GM23338 (cell line): ENCODE data around the gene PPP1R3D. TPM values are rescaled to one million over a fixed set of nuclear protein-coding genes. Genes with fewer than 3 reads are reported as not detected.

Experiments used
- ATAC-seq: fragments of 200-7000 bp; cut with Tn5 transposase; 3 replicates; pipeline ENCODE4 v1.9.1; 2020
- DNase-seq: peaks from one replicate; pipeline ENCODE4 v3.0.0-alpha.2; 2015; ENCODE audit warnings: low spot score
- H2AFZ ChIP-seq: fragments of 200-600 bp; sonication (generic); 2 replicates; pipeline ENCODE4 v1.8.0; 2016; ENCODE audit warnings: antibody characterized with exemption, mild to moderate bottlenecking, moderate library complexity
- H3F3A ChIP-seq: fragments of 200-600 bp; sonication (generic); replicated peaks from 2 replicates; pipeline ENCODE4 v1.8.0; 2017; ENCODE audit warnings: antibody characterized with exemption, mixed run types, low read depth
- H3K27ac ChIP-seq: fragments of 200-600 bp; sonication (generic); 2 replicates; pipeline ENCODE4 v1.6.1; 2016; ENCODE audit warnings: low read depth
- H3K27me3 ChIP-seq: fragments of 200-600 bp; sonication (generic); 2 replicates; pipeline ENCODE4 v1.8.0; 2016; ENCODE audit warnings: mild to moderate bottlenecking, mixed run types, moderate library complexity; ENCODE audit not compliant: insufficient read depth
- H3K36me3 ChIP-seq: fragments of 200-600 bp; sonication (generic); 2 replicates; pipeline ENCODE4 v1.8.0; 2016; ENCODE audit warnings: mild to moderate bottlenecking; ENCODE audit not compliant: insufficient read depth
- H3K4me1 ChIP-seq: fragments of 200-600 bp; sonication (generic); 2 replicates; pipeline ENCODE4 v1.8.0; 2016; ENCODE audit warnings: mild to moderate bottlenecking, moderate library complexity; ENCODE audit not compliant: insufficient read depth
- H3K4me2 ChIP-seq: fragments of 200-600 bp; sonication (generic); 2 replicates; pipeline ENCODE4 v1.7.1; 2017; ENCODE audit warnings: mixed run types
- H3K4me3 ChIP-seq: fragments of 200-600 bp; sonication (generic); 2 replicates; pipeline ENCODE4 v1.6.1; 2016; ENCODE audit warnings: mixed run types
- H3K79me2 ChIP-seq: fragments of 200-600 bp; sonication (generic); replicated peaks from 2 replicates; pipeline ENCODE4 v1.8.0; 2017; ENCODE audit warnings: mild to moderate bottlenecking; ENCODE audit not compliant: insufficient read depth
- H3K9me2 ChIP-seq: fragments of 200-600 bp; sonication (generic); 2 replicates; pipeline ENCODE4 v1.8.0; 2017; ENCODE audit not compliant: insufficient read depth
- H4K20me1 ChIP-seq: fragments of 200-600 bp; sonication (generic); replicated peaks from 2 replicates; pipeline ENCODE4 v1.8.0; 2017; ENCODE audit warnings: mild to moderate bottlenecking; ENCODE audit not compliant: insufficient read depth
- H3K27ac Mint-ChIP-seq: 2 replicates; pipeline ENCODE4 v1.8.0; 2020; ENCODE audit warnings: inconsistent platforms, mild to moderate bottlenecking, moderate library complexity, mixed read lengths
- H3K27me3 Mint-ChIP-seq: 3 replicates; pipeline ENCODE4 v1.8.0; 2022; ENCODE audit warnings: low read depth, mild to moderate bottlenecking, moderate library complexity, mixed read lengths, inconsistent platforms; ENCODE audit not compliant: insufficient read depth, poor library complexity
- H3K36me3 Mint-ChIP-seq: 3 replicates; pipeline ENCODE4 v1.8.0; 2021; ENCODE audit warnings: low read depth, mild to moderate bottlenecking, inconsistent platforms, moderate library complexity, mixed read lengths
- H3K4me1 Mint-ChIP-seq: 3 replicates; pipeline ENCODE4 v1.8.0; 2020; ENCODE audit warnings: mild to moderate bottlenecking, inconsistent platforms, mixed read lengths
- H3K4me3 Mint-ChIP-seq: 3 replicates; pipeline ENCODE4 v1.8.0; 2021; ENCODE audit warnings: moderate library complexity, mild to moderate bottlenecking, inconsistent platforms, mixed read lengths
- H3K9me3 Mint-ChIP-seq: 3 replicates; pipeline ENCODE4 v1.8.0; 2020; ENCODE audit warnings: moderate library complexity, mild to moderate bottlenecking, inconsistent platforms, mixed read lengths
- CREB1 ChIP-seq: fragments of 250-450 bp; sonication (Bioruptor Pico); IDR thresholded peaks from 2 replicates; pipeline ENCODE4 v1.5.0; 2020; ENCODE audit warnings: low read depth, mild to moderate bottlenecking, moderate library complexity
- ETS1 ChIP-seq: IDR thresholded peaks from 2 replicates; pipeline ENCODE4 v1.6.1; 2016; ENCODE audit warnings: antibody characterized with exemption
- EZH2 ChIP-seq: fragments of 200-600 bp; sonication (generic); IDR thresholded peaks from one replicate; pipeline ENCODE4 v1.8.0; 2017; ENCODE audit warnings: antibody characterized with exemption, mild to moderate bottlenecking, low read depth; ENCODE audit not compliant: unreplicated experiment
- EZH2phosphoT487 ChIP-seq: fragments of 200-600 bp; sonication (generic); IDR thresholded peaks from one replicate; pipeline ENCODE4 v1.8.1; 2018; ENCODE audit warnings: antibody characterized with exemption; ENCODE audit not compliant: unreplicated experiment
- JUNB ChIP-seq: IDR thresholded peaks from one replicate; pipeline ENCODE4 v1.6.1; 2016; ENCODE audit warnings: antibody characterized with exemption; ENCODE audit not compliant: unreplicated experiment
- NANOG ChIP-seq: IDR thresholded peaks from 2 replicates; pipeline ENCODE4 v1.6.1; 2016; ENCODE audit warnings: antibody characterized with exemption, borderline replicate concordance
- POLR2AphosphoS5 ChIP-seq: IDR thresholded peaks from 2 replicates; pipeline ENCODE4 v1.6.1; 2016; ENCODE audit warnings: antibody characterized with exemption, low read depth
- REST ChIP-seq: IDR thresholded peaks from one replicate; pipeline ENCODE4 v1.6.1; 2018; ENCODE audit warnings: antibody characterized with exemption; ENCODE audit not compliant: unreplicated experiment
- STAT1 ChIP-seq: IDR thresholded peaks from one replicate; pipeline ENCODE4 v1.6.1; 2016; ENCODE audit warnings: antibody characterized with exemption; ENCODE audit not compliant: unreplicated experiment
- ZNF114 ChIP-seq: fragments of 250-450 bp; sonication (Bioruptor Pico); IDR thresholded peaks from 2 replicates; pipeline ENCODE4 v1.5.0; 2020; ENCODE audit warnings: mild to moderate bottlenecking, moderate library complexity
- ZNF331 ChIP-seq: fragments of 250-450 bp; sonication (Bioruptor Pico); IDR thresholded peaks from 2 replicates; pipeline ENCODE4 v1.5.0; 2020; ENCODE audit warnings: low read depth, mild to moderate bottlenecking, moderate library complexity
- ZNF462 ChIP-seq: fragments of 250-450 bp; sonication (Bioruptor Pico); IDR thresholded peaks from 2 replicates; pipeline ENCODE4 v1.5.0; 2020; ENCODE audit warnings: mild to moderate bottlenecking, moderate library complexity
- polyA plus RNA-seq: library from polyadenylated mRNA; unstranded; fragments of >200 nt; fragmentation: Nextera tagmentation; extraction: Ambion mirVana; gene quantifications from 2 replicates; pipeline ENCODE4 v1.2.1, GENCODE V29; 2016
- total RNA-seq: library from RNA; depleted of rRNA; stranded (reverse); fragments of >200 nt; shearing (Covaris generic); gene quantifications from 2 replicates; pipeline ENCODE4 v1.2.3, GENCODE V29; 2014
- TF ChIP-seq, protein P1 (sequence below), 2 experiments: fragments of 200-600 bp in 1 of 2; sonication (generic) in 1 of 2; conservative IDR thresholded peaks; 2 replicates each; pipeline versions ENCODE4 v1.5.1 to v1.6.1; 2016 to 2017; ENCODE audit warnings: antibody characterized with exemption in 2 of 2, low read depth in 2 of 2, mild to moderate bottlenecking in 2 of 2, moderate library complexity in 1 of 2

Gene PPP1R3D
- total and polyA plus RNA-seq, 2 experiments from 2014 or later, result 1.4 to 3.0 TPM

DNA sequence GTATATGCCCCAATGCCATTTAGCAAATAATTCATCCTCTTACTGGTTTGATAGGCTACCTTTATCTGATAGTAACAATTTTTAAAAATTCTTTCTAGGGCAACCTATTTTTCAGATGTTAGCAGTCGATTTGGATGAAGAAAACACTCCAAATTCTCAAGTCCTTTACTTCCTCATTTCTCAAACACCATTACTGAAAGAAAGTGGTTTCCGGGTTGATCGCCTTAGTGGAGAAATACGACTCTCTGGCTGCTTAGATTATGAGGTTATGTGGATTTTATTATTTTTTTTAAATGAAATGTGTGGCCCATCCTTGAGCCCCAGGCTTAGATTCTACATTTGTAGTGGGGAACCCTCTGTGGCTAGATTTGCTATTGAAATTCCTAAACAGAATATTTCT lies 44.4 kb upstream of the PPP1R3D start:
- Mint-ChIP-seq H3K4me1 (peaks cover 10% of the 10 kb centered on the region; the same call in 2 of the 3 replicates), H3K4me3 (no peak overlapping the region), H3K27ac (no peak overlapping the region), H3K9me3 (no peaks in the 10 kb centered on the region), H3K36me3 (no peaks in the 10 kb centered on the region), H3K27me3 (peaks cover 3% of the 10 kb centered on the region)
- DNase-seq (no peak), ATAC-seq (no peak)
- no peaks in the 10 kb centered on the region for H3K36me3 ChIP-seq
- no peaks in the 10 kb centered on the region for H3K79me2 ChIP-seq
- no peak overlapping the region for H2AFZ ChIP-seq
- H3K4me3 ChIP-seq, result no peak overlapping the region
- no peaks in the 10 kb centered on the region for H3K9me2 ChIP-seq
- H4K20me1 ChIP-seq, result no peaks in the 10 kb centered on the region
- TF ChIP-seq ZNF114 (CRISPR knock-in tag), result no peak
- no peak for TF ChIP-seq POLR2AphosphoS5
- TF ChIP-seq EZH2, result no peak
- no peak for TF ChIP-seq JUNB
- TF ChIP-seq, protein P1, sequence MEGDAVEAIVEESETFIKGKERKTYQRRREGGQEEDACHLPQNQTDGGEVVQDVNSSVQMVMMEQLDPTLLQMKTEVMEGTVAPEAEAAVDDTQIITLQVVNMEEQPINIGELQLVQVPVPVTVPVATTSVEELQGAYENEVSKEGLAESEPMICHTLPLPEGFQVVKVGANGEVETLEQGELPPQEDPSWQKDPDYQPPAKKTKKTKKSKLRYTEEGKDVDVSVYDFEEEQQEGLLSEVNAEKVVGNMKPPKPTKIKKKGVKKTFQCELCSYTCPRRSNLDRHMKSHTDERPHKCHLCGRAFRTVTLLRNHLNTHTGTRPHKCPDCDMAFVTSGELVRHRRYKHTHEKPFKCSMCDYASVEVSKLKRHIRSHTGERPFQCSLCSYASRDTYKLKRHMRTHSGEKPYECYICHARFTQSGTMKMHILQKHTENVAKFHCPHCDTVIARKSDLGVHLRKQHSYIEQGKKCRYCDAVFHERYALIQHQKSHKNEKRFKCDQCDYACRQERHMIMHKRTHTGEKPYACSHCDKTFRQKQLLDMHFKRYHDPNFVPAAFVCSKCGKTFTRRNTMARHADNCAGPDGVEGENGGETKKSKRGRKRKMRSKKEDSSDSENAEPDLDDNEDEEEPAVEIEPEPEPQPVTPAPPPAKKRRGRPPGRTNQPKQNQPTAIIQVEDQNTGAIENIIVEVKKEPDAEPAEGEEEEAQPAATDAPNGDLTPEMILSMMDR (conservative IDR thresholded peaks at IDR 0.05; ENCODE audit: low read depth in 2 of 2), result no peak
- TF ChIP-seq CREB1 (CRISPR knock-in tag), result no peak
- no peak for TF ChIP-seq ZNF331 (CRISPR knock-in tag)
- no peak for TF ChIP-seq REST
- TF ChIP-seq ETS1, result no peak
- TF ChIP-seq STAT1, result no peak
- TF ChIP-seq NANOG, result no peak
- no peak for TF ChIP-seq ZNF462 (CRISPR knock-in tag)
- no peak for TF ChIP-seq EZH2phosphoT487
- no peaks in the 10 kb centered on the region for H3K27me3 ChIP-seq
- peaks cover 5% of the 10 kb centered on the region; the same call in 1 of the 2 replicates for H3K4me1 ChIP-seq
- no peak overlapping the region for H3K27ac ChIP-seq
- H3F3A ChIP-seq, result no peaks in the 10 kb centered on the region
- no peak overlapping the region for H3K4me2 ChIP-seq
